ENCODE data around the gene AGPAT4.

The AGPAT4 gene

GRCh38 chr6:161276605-161277155 lies 2.8 kb upstream of the AGPAT4 start:
- H3K27ac ChIP-seq = no peak overlapping the region
- H3K27me3 ChIP-seq = no peaks in the 10 kb centered on the region
- no peak for TF ChIP-seq CTCF (IDR thresholded peaks at IDR 0.05)
- no peak for DNase-seq
- no peaks in the 10 kb centered on the region for H3K36me3 ChIP-seq
- H3K4me1 ChIP-seq = peaks cover 0 to 16% (median 2%) of the 10 kb centered on the region in 4 donors
- H3K9me3 ChIP-seq = no peaks in the 10 kb centered on the region
- no peak overlapping the region for H3K4me3 ChIP-seq
- intact Hi-C loops (cut with DNase I; ENCODE audit: low total_unique reads) = no loop called here

GRCh38 chr6:161274898-161275297 lies 1.0 kb upstream of the AGPAT4 start:
- no peaks in the 10 kb centered on the region for H3K9me3 ChIP-seq
- H3K36me3 ChIP-seq = no peaks in the 10 kb centered on the region
- peaks cover 0 to 18% (median 2%) of the 10 kb centered on the region in 4 donors for H3K4me1 ChIP-seq
- no peak overlapping the region for H3K27ac ChIP-seq
- TF ChIP-seq CTCF (IDR thresholded peaks at IDR 0.05) = no peak
- H3K4me3 ChIP-seq = peak overlapping the region in 1 of 2 donors; percentile 73
- H3K27me3 ChIP-seq = no peaks in the 10 kb centered on the region
- intact Hi-C loops (cut with DNase I; ENCODE audit: low total_unique reads) = no loop called here
- no peak for DNase-seq

- Histone ChIP-seq H3K27ac (peak overlapping the region; percentile 61 to 75), H3K36me3 (no peaks in the 10 kb centered on the region), H3K9me3 (no peaks in the 10 kb centered on the region), H3K27me3 (no peaks in the 10 kb centered on the region), H3K4me1 (peaks cover 0 to 18% (median 2%) of the 10 kb centered on the region in 4 donors), H3K4me3 (peak overlapping the region; percentile 62 to 73)
- no peak for DNase-seq
- intact Hi-C loops (cut with DNase I; ENCODE audit: low total_unique reads) = no loop called here
- TF ChIP-seq CTCF (IDR thresholded peaks at IDR 0.05) = no peak
Measured at GRCh38 chr6:161274488-161274858, 612 bp upstream of the AGPAT4 start.

- intact Hi-C loops (cut with DNase I; ENCODE audit: low total_unique reads) = no loop called here
- DNase-seq = peak in 1 of 2 donors; percentile 27
- H3K4me1 ChIP-seq = peaks cover 0 to 18% (median 2%) of the 10 kb centered on the region in 4 donors
Measured at GRCh38 chr6:161273274-161273751, 548 bp downstream of the AGPAT4 start.

GRCh38 chr6:161272635-161273273 lies 1.1 kb downstream of the AGPAT4 start:
- no peak for DNase-seq
- TF ChIP-seq CTCF (IDR thresholded peaks at IDR 0.05) = no peak
- Histone ChIP-seq H3K4me1 (peaks cover 0 to 18% (median 2%) of the 10 kb centered on the region in 4 donors), H3K36me3 (no peaks in the 10 kb centered on the region), H3K27ac (peak overlapping the region; percentile 61 to 75), H3K4me3 (peak overlapping the region; percentile 62 to 73), H3K9me3 (no peaks in the 10 kb centered on the region), H3K27me3 (no peaks in the 10 kb centered on the region)
- intact Hi-C loops (cut with DNase I; ENCODE audit: low total_unique reads) = no loop called here

More at GRCh38 chr6:161273274-161273751, 548 bp downstream of the AGPAT4 start:
- TF ChIP-seq CTCF (IDR thresholded peaks at IDR 0.05) = no peak
- Histone ChIP-seq H3K4me3 (peak overlapping the region; percentile 62 to 73), H3K27me3 (no peaks in the 10 kb centered on the region), H3K27ac (peak overlapping the region; percentile 61 to 75), H3K9me3 (no peaks in the 10 kb centered on the region), H3K36me3 (no peaks in the 10 kb centered on the region)

Measured in tibial artery (tissue), 4 donors.